ENCODE measurements around the gene MRPL47. TPM values are rescaled to one million over a fixed set of nuclear protein-coding genes. Genes with fewer than 3 reads are reported as not detected.
A peak's percentile ranks its signal among the peaks of the same experiment; 100 is the strongest.

The MRPL47 gene
- total and polyA plus RNA-seq, 2 of the 13 experiments (the other 11 are each of a cell fraction or from before 2014, with no cell fraction given): 36.1 to 83.8 TPM

GRCh38 chr3:179653096-179653797, 48.8 kb upstream of the MRPL47 start (continued):
- TF ChIP-seq, protein P1, sequence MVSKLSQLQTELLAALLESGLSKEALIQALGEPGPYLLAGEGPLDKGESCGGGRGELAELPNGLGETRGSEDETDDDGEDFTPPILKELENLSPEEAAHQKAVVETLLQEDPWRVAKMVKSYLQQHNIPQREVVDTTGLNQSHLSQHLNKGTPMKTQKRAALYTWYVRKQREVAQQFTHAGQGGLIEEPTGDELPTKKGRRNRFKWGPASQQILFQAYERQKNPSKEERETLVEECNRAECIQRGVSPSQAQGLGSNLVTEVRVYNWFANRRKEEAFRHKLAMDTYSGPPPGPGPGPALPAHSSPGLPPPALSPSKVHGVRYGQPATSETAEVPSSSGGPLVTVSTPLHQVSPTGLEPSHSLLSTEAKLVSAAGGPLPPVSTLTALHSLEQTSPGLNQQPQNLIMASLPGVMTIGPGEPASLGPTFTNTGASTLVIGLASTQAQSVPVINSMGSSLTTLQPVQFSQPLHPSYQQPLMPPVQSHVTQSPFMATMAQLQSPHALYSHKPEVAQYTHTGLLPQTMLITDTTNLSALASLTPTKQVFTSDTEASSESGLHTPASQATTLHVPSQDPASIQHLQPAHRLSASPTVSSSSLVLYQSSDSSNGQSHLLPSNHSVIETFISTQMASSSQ (IDR thresholded peaks at IDR 0.05; ENCODE audit: low read depth): no peak
- TF ChIP-seq, protein P1 (CRISPR knock-in tag; IDR thresholded peaks at IDR 0.05; ENCODE audit: borderline replicate concordance): peak; percentile 39; the same call in 1 of the 2 replicates
- TF ChIP-seq KMT2B (CRISPR knock-in tag; IDR thresholded peaks at IDR 0.05) (peak; percentile 78), ZNF317 (CRISPR knock-in tag; IDR thresholded peaks at IDR 0.05) (0 out of 2 replicates have a peak, but pooled peaks have one; percentile 66), EEA1 (CRISPR knock-in tag; IDR thresholded peaks at IDR 0.05; ENCODE audit: borderline replicate concordance) (no peak), SATB2 (CRISPR knock-in tag; IDR thresholded peaks at IDR 0.05) (no peak), ZNF629 (CRISPR knock-in tag; conservative IDR thresholded peaks at IDR 0.05) (no peak; the same call in 1 of the 2 replicates), ZIK1 (CRISPR knock-in tag; IDR thresholded peaks at IDR 0.05; ENCODE audit: borderline replicate concordance, low read depth) (no peak), GRHL1 (CRISPR knock-in tag; conservative IDR thresholded peaks at IDR 0.05) (no peak), SOX6 (IDR thresholded peaks at IDR 0.05) (no peak), SOX6 (CRISPR knock-in tag; IDR thresholded peaks at IDR 0.05) (peak; percentile 40), ATRX (CRISPR knock-in tag; IDR thresholded peaks at IDR 0.05; ENCODE audit: borderline replicate concordance) (no peak), FOSL1 (CRISPR knock-in tag; IDR thresholded peaks at IDR 0.05; ENCODE audit: borderline replicate concordance) (no peak), ZEB1 (IDR thresholded peaks at IDR 0.05; ENCODE audit: insufficient replicate concordance, low read depth) (no peak), KLF15 (CRISPR knock-in tag; IDR thresholded peaks at IDR 0.05; ENCODE audit: borderline replicate concordance) (no peak), HNRNPK (IDR thresholded peaks at IDR 0.05; ENCODE audit: low read depth, low read length, poor library complexity, severe bottlenecking) (no peak)
- TF ChIP-seq, protein P2, sequence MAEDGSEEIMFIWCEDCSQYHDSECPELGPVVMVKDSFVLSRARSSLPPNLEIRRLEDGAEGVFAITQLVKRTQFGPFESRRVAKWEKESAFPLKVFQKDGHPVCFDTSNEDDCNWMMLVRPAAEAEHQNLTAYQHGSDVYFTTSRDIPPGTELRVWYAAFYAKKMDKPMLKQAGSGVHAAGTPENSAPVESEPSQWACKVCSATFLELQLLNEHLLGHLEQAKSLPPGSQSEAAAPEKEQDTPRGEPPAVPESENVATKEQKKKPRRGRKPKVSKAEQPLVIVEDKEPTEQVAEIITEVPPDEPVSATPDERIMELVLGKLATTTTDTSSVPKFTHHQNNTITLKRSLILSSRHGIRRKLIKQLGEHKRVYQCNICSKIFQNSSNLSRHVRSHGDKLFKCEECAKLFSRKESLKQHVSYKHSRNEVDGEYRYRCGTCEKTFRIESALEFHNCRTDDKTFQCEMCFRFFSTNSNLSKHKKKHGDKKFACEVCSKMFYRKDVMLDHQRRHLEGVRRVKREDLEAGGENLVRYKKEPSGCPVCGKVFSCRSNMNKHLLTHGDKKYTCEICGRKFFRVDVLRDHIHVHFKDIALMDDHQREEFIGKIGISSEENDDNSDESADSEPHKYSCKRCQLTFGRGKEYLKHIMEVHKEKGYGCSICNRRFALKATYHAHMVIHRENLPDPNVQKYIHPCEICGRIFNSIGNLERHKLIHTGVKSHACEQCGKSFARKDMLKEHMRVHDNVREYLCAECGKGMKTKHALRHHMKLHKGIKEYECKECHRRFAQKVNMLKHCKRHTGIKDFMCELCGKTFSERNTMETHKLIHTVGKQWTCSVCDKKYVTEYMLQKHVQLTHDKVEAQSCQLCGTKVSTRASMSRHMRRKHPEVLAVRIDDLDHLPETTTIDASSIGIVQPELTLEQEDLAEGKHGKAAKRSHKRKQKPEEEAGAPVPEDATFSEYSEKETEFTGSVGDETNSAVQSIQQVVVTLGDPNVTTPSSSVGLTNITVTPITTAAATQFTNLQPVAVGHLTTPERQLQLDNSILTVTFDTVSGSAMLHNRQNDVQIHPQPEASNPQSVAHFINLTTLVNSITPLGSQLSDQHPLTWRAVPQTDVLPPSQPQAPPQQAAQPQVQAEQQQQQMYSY (CRISPR knock-in tag; IDR thresholded peaks at IDR 0.05): no peak
- TF ChIP-seq, protein P3, sequence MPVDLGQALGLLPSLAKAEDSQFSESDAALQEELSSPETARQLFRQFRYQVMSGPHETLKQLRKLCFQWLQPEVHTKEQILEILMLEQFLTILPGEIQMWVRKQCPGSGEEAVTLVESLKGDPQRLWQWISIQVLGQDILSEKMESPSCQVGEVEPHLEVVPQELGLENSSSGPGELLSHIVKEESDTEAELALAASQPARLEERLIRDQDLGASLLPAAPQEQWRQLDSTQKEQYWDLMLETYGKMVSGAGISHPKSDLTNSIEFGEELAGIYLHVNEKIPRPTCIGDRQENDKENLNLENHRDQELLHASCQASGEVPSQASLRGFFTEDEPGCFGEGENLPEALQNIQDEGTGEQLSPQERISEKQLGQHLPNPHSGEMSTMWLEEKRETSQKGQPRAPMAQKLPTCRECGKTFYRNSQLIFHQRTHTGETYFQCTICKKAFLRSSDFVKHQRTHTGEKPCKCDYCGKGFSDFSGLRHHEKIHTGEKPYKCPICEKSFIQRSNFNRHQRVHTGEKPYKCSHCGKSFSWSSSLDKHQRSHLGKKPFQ (CRISPR knock-in tag; IDR thresholded peaks at IDR 0.05; ENCODE audit: insufficient replicate concordance): peak; percentile 5
